CD4-positive, alpha-beta T cell (primary cell): ENCODE results near the gene PDSS2. TPM values are rescaled to one million over a fixed set of nuclear protein-coding genes. Genes with fewer than 3 reads are reported as not detected.
"Not testable (repeated sequence)": the region's sequence is repeated elsewhere in the genome, so short reads cannot be mapped to it uniquely, and the experiment has no call there.

Source experiments
- ATAC-seq: fragments of 200-7000 bp; cut with Tn5 transposase; one replicate; pipeline ENCODE4 v1.10.0; 2022; ENCODE audit warnings: mild to moderate bottlenecking; ENCODE audit not compliant: poor library complexity
- CTCF ChIA-PET: fragments of 350-600 bp; sonication (Branson Sonifier 250); formaldehyde crosslinking; loops from one replicate; lab custom pipeline; 2021; ENCODE audit warnings: antibody characterized with exemption, inconsistent platforms; lab: Charles Lee
- POLR2A ChIA-PET: fragments of 350-600 bp; sonication (Branson Sonifier 250); formaldehyde crosslinking; loops from one replicate; lab custom pipeline; 2021; ENCODE audit warnings: antibody characterized with exemption, inconsistent platforms; lab: Charles Lee
- DNase-seq, 14 experiments: peaks; one replicate each; pipeline ENCODE4 v3.0.0-alpha.2; 2013 to 2020; ENCODE audit warnings: mixed read lengths in 2 of 14
- H3K27ac ChIP-seq, 2 donors: one replicate each; pipeline versions ENCODE4 v1.5.1 to v1.7.0; 2013; ENCODE audit warnings: low read length in 2 of 2, low read depth in 1 of 2, mild to moderate bottlenecking in 1 of 2
- H3K27me3 ChIP-seq, 2 experiments: 1 replicate in 1 of 2; 2 replicates in 1 of 2; pipeline versions ENCODE4 v1.6.1 to v1.7.0; 2013; ENCODE audit warnings: low read length in 2 of 2, control low read depth in 1 of 2, mild to moderate bottlenecking in 1 of 2, moderate library complexity in 1 of 2; ENCODE audit not compliant: insufficient read depth in 2 of 2, control insufficient read depth in 1 of 2
- H3K36me3 ChIP-seq: one replicate; pipeline ENCODE4 v1.6.1; 2013; ENCODE audit warnings: low read length, control low read depth; ENCODE audit not compliant: insufficient read depth
- H3K4me1 ChIP-seq: one replicate; pipeline ENCODE4 v1.6.1; 2013; ENCODE audit warnings: low read length, control low read depth; ENCODE audit not compliant: insufficient read depth
- H3K4me3 ChIP-seq: one replicate; pipeline ENCODE4 v1.5.1; 2013; ENCODE audit warnings: mild to moderate bottlenecking, low read length, moderate library complexity
- H3K9me3 ChIP-seq, 2 experiments: 1 replicate in 1 of 2; 2 replicates in 1 of 2; pipeline versions ENCODE4 v1.6.1 to v1.7.0; 2013; ENCODE audit warnings: low read length in 2 of 2, mild to moderate bottlenecking in 2 of 2, control low read depth in 1 of 2, moderate library complexity in 1 of 2; ENCODE audit not compliant: control insufficient read depth in 1 of 2, insufficient read depth in 1 of 2
- H3K27ac Mint-ChIP-seq: one replicate; pipeline ENCODE4 v1.8.0; 2020; ENCODE audit warnings: mixed read lengths
- H3K27me3 Mint-ChIP-seq: one replicate; pipeline ENCODE4 v1.8.0; 2021; ENCODE audit warnings: mixed read lengths
- H3K36me3 Mint-ChIP-seq: one replicate; pipeline ENCODE4 v1.8.0; 2021; ENCODE audit warnings: low read depth, mixed read lengths
- H3K4me1 Mint-ChIP-seq: one replicate; pipeline ENCODE4 v1.8.0; 2021; ENCODE audit warnings: low read depth, mixed read lengths
- H3K4me3 Mint-ChIP-seq: one replicate; pipeline ENCODE4 v1.8.0; 2020; ENCODE audit warnings: mild to moderate bottlenecking, mixed read lengths
- H3K9me3 Mint-ChIP-seq: one replicate; pipeline ENCODE4 v1.8.0; 2020; ENCODE audit warnings: mixed read lengths
- intact Hi-C, 2 experiments: fragments of 100-400 bp; cut with DNase I in 1 of 2; cut with micrococcal nuclease in 1 of 2; formaldehyde crosslinking; loops; one replicate each; pipeline versions ENCODE4 v1.15.1 to v1.9.0; 2023 to 2025; cut with DNase I, micrococcal nuclease
- total RNA-seq, 174 experiments: library from RNA in 2 of 174; stranded (reverse) in 2 of 174; gene quantifications; one replicate each; pipeline ENCODE4 v1.2.3 and lab custom pipeline; 2021 to 2026
- TF ChIP-seq, protein P1 (sequence below): fragments of 200-600 bp; IDR thresholded peaks from one replicate; pipeline ENCODE4 v1.8.0; 2022; ENCODE audit warnings: antibody characterized with exemption, mild to moderate bottlenecking

The PDSS2 gene
- total RNA-seq, 2 experiments from 2014 or later, result 5.8 to 6.6 TPM

DNA sequence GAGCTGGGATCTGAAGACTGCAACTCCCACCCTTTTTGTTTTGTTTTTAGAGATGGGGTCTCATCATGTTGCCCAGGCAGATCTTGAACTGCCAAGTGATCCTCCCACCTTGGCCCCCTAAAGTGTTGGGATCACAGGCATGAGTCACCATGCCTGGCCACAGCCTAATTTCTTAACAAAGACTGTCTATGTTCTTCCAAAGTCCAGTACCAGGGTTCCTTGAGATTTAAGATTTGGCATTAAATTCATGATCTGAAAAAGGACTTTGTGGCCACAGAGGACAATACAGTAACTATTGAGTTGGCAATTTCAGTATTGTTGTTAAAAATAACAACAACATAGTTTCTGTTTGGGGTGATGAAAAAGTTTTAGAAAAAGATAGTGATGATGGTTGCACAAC is 315.4 kb downstream of the PDSS2 start:
- Histone ChIP-seq H3K36me3 (no peaks in the 10 kb centered on the region), H3K4me3 (no peak overlapping the region), H3K27me3 (no peaks in the 10 kb centered on the region), H3K9me3 (no peaks in the 10 kb centered on the region), H3K27ac (no peak overlapping the region), H3K4me1 (no peaks in the 10 kb centered on the region)
- no peaks in the 10 kb centered on the region for H3K4me1 Mint-ChIP-seq
- no peak overlapping the region for H3K27ac Mint-ChIP-seq
- DNase-seq (no peak), ATAC-seq (no peak)
- POLR2A ChIA-PET, result no interaction called here
- CTCF ChIA-PET, result no interaction called here
- intact Hi-C loops, result no loop called here
- TF ChIP-seq, protein P1, sequence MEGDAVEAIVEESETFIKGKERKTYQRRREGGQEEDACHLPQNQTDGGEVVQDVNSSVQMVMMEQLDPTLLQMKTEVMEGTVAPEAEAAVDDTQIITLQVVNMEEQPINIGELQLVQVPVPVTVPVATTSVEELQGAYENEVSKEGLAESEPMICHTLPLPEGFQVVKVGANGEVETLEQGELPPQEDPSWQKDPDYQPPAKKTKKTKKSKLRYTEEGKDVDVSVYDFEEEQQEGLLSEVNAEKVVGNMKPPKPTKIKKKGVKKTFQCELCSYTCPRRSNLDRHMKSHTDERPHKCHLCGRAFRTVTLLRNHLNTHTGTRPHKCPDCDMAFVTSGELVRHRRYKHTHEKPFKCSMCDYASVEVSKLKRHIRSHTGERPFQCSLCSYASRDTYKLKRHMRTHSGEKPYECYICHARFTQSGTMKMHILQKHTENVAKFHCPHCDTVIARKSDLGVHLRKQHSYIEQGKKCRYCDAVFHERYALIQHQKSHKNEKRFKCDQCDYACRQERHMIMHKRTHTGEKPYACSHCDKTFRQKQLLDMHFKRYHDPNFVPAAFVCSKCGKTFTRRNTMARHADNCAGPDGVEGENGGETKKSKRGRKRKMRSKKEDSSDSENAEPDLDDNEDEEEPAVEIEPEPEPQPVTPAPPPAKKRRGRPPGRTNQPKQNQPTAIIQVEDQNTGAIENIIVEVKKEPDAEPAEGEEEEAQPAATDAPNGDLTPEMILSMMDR, result no peak
- H3K27me3 Mint-ChIP-seq, result no peaks in the 10 kb centered on the region
- no peaks in the 10 kb centered on the region for H3K36me3 Mint-ChIP-seq
- H3K9me3 Mint-ChIP-seq, result no peaks in the 10 kb centered on the region
- no peak overlapping the region for H3K4me3 Mint-ChIP-seq

DNA sequence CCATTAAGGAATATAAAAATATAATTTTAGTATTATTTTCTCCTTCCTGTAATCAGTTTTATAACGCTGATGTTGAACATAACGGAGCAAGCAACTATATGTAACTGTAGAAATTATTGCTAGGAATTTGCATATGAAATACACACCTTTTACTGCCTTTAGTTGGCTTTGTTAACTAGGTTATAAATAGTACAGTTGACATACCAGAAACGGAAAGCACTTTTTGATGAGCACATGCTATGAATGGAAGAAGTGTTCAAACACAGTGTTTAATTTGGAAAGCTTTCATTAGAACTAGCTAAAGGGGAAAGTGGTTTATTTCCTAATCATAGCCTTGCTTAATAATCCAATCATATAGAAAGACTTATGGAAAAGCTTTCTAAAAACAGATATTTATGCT is 318.8 kb downstream of the PDSS2 start:
- no peaks in the 10 kb centered on the region for H3K9me3 Mint-ChIP-seq
- DNase-seq, result no peak
- Histone ChIP-seq H3K27ac (no peak overlapping the region), H3K4me3 (no peak overlapping the region), H3K36me3 (no peaks in the 10 kb centered on the region), H3K27me3 (no peaks in the 10 kb centered on the region), H3K4me1 (no peaks in the 10 kb centered on the region), H3K9me3 (no peaks in the 10 kb centered on the region)
- H3K27ac Mint-ChIP-seq, result no peak overlapping the region
- no peak overlapping the region for H3K4me3 Mint-ChIP-seq
- H3K4me1 Mint-ChIP-seq, result no peaks in the 10 kb centered on the region
- H3K36me3 Mint-ChIP-seq, result no peaks in the 10 kb centered on the region
- intact Hi-C loops, result no loop called here
- no peak for ATAC-seq
- CTCF ChIA-PET, result no interaction called here
- POLR2A ChIA-PET, result no interaction called here
- H3K27me3 Mint-ChIP-seq, result no peaks in the 10 kb centered on the region
- TF ChIP-seq, protein P1, result no peak

DNA sequence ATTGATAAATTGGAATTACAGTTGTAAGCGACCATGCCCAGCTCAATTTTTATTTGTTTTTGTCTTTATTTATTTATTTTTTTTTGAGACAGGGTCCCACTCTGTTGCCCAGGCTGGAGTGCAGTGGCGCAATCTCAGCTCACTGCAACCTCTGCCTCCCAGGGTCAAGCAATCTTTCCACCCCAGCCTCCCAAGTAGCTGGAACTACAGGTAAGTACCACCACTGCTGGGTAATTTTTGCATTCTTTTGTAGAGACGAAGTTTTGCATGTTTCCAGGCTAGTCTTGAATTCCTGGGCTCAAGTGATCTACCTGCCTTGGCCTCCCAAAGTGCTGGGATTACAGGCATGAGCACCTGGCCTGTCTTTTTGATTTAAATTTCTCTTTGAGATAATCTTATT is 323.0 kb downstream of the PDSS2 start:
- H3K9me3 Mint-ChIP-seq, H3K4me1 Mint-ChIP-seq, H3K27ac Mint-ChIP-seq, H3K4me3 Mint-ChIP-seq, H3K27me3 Mint-ChIP-seq, CTCF ChIA-PET, H3K27ac ChIP-seq, H3K36me3 Mint-ChIP-seq, H3K36me3 ChIP-seq, H3K4me3 ChIP-seq, ATAC-seq, POLR2A ChIA-PET, H3K9me3 ChIP-seq, H3K27me3 ChIP-seq, DNase-seq, H3K4me1 ChIP-seq: not testable (repeated sequence)
- intact Hi-C loops, result loop anchor here in 1 of 2 experiments (10.0 kb wide), 1 partner anchor 538 kb away; no protein-coding TSS in a partner anchor

DNA sequence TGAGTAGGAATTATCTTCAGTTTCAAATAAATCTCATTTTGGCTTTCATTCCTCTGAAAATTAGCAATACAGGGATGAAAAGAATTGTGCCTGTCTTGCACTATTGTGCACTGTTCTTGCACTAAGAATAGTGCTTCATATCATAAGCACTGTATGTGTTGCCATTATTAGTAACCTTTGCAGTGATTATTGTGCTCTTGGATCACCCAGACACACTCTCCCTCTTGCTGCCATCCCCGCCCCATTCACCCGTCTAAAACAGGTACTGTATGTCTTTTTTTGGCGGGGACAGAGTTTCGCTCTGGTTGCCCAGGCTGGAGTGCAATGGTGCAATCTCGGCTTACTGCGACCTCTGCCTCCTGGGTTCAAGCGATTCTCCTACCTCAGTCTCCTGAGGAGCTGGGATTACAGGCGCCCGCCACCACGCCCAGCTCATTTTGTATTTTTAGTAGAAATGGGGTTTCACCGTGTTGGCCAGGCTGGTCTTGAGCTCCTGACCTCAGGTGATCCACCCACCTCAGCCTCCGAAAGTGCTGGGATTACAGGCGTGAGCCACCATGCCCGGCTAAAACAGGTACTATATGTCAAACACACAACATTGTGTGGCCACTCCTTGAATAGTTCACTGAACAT is 324.2 kb downstream of the PDSS2 start:
- H3K4me1 ChIP-seq, H3K27ac ChIP-seq, H3K4me1 Mint-ChIP-seq, ATAC-seq, H3K27me3 ChIP-seq, POLR2A ChIA-PET, CTCF ChIA-PET, DNase-seq, H3K9me3 Mint-ChIP-seq, H3K27ac Mint-ChIP-seq, H3K4me3 ChIP-seq, H3K36me3 ChIP-seq, H3K4me3 Mint-ChIP-seq, H3K27me3 Mint-ChIP-seq, H3K36me3 Mint-ChIP-seq, H3K9me3 ChIP-seq: not testable (repeated sequence)
- intact Hi-C loops, result loop anchor here in 1 of 2 experiments (10.0 kb wide), 1 partner anchor 540 kb away; no protein-coding TSS in a partner anchor
